ENCODE data around the gene MAPK11.

GRCh38 chr22:50226875-50227165 is 43.4 kb downstream of the MAPK11 start:
- TF ChIP-seq, protein P1, sequence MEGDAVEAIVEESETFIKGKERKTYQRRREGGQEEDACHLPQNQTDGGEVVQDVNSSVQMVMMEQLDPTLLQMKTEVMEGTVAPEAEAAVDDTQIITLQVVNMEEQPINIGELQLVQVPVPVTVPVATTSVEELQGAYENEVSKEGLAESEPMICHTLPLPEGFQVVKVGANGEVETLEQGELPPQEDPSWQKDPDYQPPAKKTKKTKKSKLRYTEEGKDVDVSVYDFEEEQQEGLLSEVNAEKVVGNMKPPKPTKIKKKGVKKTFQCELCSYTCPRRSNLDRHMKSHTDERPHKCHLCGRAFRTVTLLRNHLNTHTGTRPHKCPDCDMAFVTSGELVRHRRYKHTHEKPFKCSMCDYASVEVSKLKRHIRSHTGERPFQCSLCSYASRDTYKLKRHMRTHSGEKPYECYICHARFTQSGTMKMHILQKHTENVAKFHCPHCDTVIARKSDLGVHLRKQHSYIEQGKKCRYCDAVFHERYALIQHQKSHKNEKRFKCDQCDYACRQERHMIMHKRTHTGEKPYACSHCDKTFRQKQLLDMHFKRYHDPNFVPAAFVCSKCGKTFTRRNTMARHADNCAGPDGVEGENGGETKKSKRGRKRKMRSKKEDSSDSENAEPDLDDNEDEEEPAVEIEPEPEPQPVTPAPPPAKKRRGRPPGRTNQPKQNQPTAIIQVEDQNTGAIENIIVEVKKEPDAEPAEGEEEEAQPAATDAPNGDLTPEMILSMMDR (conservative IDR thresholded peaks at IDR 0.05; ENCODE audit: low read length) = no peak
- no peak for TF ChIP-seq EZH2phosphoT487 (IDR thresholded peaks at IDR 0.05; ENCODE audit: borderline replicate concordance)
